Peyer's patch (tissue), 4 donors: ENCODE data around the gene OPTN.
A peak's percentile ranks its signal among the peaks of the same experiment; 100 is the strongest.

ENCODE experiments used
- POLR2A ChIP-seq, 2 donors: fragments of 450-650 bp; IDR thresholded peaks; one replicate each; pipeline ENCODE4 v1.5.1; 2017; ENCODE audit warnings: antibody characterized with exemption in 2 of 2, mild to moderate bottlenecking in 2 of 2, moderate library complexity in 2 of 2
- TF ChIP-seq, protein P1 (sequence below), 6 experiments: fragments of 450-650 bp in 4 of 6; fragments of 200-600 bp in 2 of 6; sonication (generic) in 1 of 6; IDR thresholded peaks; one replicate each; pipeline ENCODE4 v1.5.1; 2017 to 2019; ENCODE audit warnings: antibody characterized with exemption in 6 of 6, mild to moderate bottlenecking in 3 of 6, moderate library complexity in 1 of 6

DNA sequence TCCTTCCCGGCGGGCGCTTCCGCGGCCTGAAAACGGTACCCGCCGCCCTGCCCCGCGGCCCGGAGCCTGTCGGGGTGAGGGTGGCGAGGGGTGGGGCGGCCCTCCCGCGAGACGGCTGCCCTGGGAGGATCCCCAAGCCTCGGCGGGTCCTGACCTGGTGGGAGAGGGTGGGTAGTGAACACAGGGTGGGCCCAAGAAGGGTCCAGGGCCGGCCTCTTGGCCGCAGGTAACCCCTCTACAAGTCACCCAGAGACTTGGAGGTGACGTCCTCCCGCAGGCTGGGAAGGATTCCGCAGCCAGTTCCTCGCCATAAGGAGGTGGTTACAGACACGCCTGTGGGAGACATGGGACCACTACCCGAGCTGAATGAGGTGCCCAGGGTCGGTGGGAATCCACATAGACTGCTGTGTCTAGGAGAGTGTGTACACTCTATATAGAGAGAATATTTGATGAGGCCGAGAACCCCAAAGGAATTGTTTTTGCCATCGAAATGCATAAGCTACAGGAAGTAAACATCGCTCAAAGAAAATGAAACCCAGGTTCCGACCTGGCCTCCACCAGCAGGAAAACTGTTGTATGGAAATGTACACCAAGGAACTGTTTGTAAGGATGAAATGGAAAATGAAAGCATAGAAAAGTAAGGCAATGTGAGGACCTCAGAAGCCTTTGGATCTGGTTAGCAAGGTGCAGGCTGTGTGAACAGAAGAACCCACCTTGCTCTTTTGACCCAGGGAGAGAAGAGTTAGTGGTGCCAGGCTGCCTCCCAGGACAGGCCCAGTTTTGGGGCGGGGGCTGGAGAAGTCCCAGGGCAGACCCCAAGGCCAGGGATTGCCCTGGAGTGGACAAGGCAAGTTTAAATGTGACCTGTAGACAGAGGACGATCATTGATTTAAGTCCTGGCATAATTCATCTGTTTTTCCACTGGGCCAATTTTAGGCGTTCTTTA is 659 bp downstream of the OPTN start:
- TF ChIP-seq, protein P1, sequence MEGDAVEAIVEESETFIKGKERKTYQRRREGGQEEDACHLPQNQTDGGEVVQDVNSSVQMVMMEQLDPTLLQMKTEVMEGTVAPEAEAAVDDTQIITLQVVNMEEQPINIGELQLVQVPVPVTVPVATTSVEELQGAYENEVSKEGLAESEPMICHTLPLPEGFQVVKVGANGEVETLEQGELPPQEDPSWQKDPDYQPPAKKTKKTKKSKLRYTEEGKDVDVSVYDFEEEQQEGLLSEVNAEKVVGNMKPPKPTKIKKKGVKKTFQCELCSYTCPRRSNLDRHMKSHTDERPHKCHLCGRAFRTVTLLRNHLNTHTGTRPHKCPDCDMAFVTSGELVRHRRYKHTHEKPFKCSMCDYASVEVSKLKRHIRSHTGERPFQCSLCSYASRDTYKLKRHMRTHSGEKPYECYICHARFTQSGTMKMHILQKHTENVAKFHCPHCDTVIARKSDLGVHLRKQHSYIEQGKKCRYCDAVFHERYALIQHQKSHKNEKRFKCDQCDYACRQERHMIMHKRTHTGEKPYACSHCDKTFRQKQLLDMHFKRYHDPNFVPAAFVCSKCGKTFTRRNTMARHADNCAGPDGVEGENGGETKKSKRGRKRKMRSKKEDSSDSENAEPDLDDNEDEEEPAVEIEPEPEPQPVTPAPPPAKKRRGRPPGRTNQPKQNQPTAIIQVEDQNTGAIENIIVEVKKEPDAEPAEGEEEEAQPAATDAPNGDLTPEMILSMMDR (IDR thresholded peaks at IDR 0.05), result no peak
- peak in 1 of 2 donors; percentile 14 for TF ChIP-seq POLR2A (IDR thresholded peaks at IDR 0.05)
